IMR-90 (cell line): ENCODE data around the gene TIMM50. TPM values are rescaled to one million over a fixed set of nuclear protein-coding genes. Genes with fewer than 3 reads are reported as not detected.

Experiments
- polyA plus RNA-seq, 3 experiments: library from polyadenylated mRNA; depleted of rRNA; stranded (reverse); fragments of >200 nt; gene quantifications; 2 replicates each; pipeline ENCODE4 v1.2.3, GENCODE V29; 2012; ENCODE audit warnings: low replicate concordance in 1 of 3
- total RNA-seq: library from RNA; depleted of rRNA; stranded (reverse); fragments of >200 nt; gene quantifications from 2 replicates; pipeline ENCODE4 v1.2.3, GENCODE V29; 2012; rRNA removed

TIMM50 gene
- total and polyA plus RNA-seq, 2 of the 4 experiments (the other 2 are of a cell fraction) = 52.0 to 76.8 TPM

Other genes with a start within 250 kb of the TIMM50 start
- not detected in 2 replicates for gene IFNL3, start 235.8 kb upstream of the TIMM50 start, total RNA-seq
- gene IFNL3, start 235.8 kb upstream of the TIMM50 start, polyA plus RNA-seq (2012; rRNA removed) = not detected in 2 replicates
- not detected in 2 replicates for gene IFNL4, start 232.0 kb upstream of the TIMM50 start, total RNA-seq
- not detected in 2 replicates for gene IFNL4, start 232.0 kb upstream of the TIMM50 start, polyA plus RNA-seq (2012; rRNA removed)
- gene IFNL2, start 212.4 kb upstream of the TIMM50 start, total RNA-seq = not detected in 2 replicates
- gene IFNL2, start 212.4 kb upstream of the TIMM50 start, polyA plus RNA-seq (2012; rRNA removed) = not detected in 2 replicates
- not detected in 2 replicates for gene IFNL1, start 184.4 kb upstream of the TIMM50 start, total RNA-seq
- gene IFNL1, start 184.4 kb upstream of the TIMM50 start, polyA plus RNA-seq (2012; rRNA removed) = not detected in 2 replicates
- under 0.01 TPM in 2 replicates for gene LRFN1, start 160.0 kb upstream of the TIMM50 start, total RNA-seq
- 0.47 and 0.48 TPM in 2 replicates for gene LRFN1, start 160.0 kb upstream of the TIMM50 start, polyA plus RNA-seq (2012; rRNA removed)
- gene GMFG, start 144.8 kb upstream of the TIMM50 start, total RNA-seq = 0.28 TPM in 1 of 2 replicates, not detected in the other
- gene GMFG, start 144.8 kb upstream of the TIMM50 start, polyA plus RNA-seq (2012; rRNA removed) = 0.33 and 0.55 TPM in 2 replicates
- 18.3 and 19.2 TPM in 2 replicates for gene SAMD4B, start 138.4 kb upstream of the TIMM50 start, total RNA-seq
- 97.2 and 119 TPM in 2 replicates for gene SAMD4B, start 138.4 kb upstream of the TIMM50 start, polyA plus RNA-seq (2012; rRNA removed)
- 45.7 and 57.8 TPM in 2 replicates for gene PAF1, start 89.7 kb upstream of the TIMM50 start, total RNA-seq
- gene PAF1, start 89.7 kb upstream of the TIMM50 start, polyA plus RNA-seq (2012; rRNA removed) = 54.3 and 61.6 TPM in 2 replicates
- gene MED29, start 89.5 kb upstream of the TIMM50 start, total RNA-seq = 15.6 and 17.6 TPM in 2 replicates
- gene MED29, start 89.5 kb upstream of the TIMM50 start, polyA plus RNA-seq (2012; rRNA removed) = 26.9 and 28.8 TPM in 2 replicates
- gene ZFP36, start 74.0 kb upstream of the TIMM50 start, total RNA-seq = 1.4 and 3.1 TPM in 2 replicates
- 45.0 and 50.5 TPM in 2 replicates for gene ZFP36, start 74.0 kb upstream of the TIMM50 start, polyA plus RNA-seq (2012; rRNA removed)
- gene PLEKHG2, start 68.2 kb upstream of the TIMM50 start, total RNA-seq = 6.5 and 7.8 TPM in 2 replicates
- gene PLEKHG2, start 68.2 kb upstream of the TIMM50 start, polyA plus RNA-seq (2012; rRNA removed) = 28.3 and 33.2 TPM in 2 replicates
- gene RPS16, start 44.9 kb upstream of the TIMM50 start, total RNA-seq = 320 and 410 TPM in 2 replicates
- 3,500 and 3,524 TPM in 2 replicates for gene RPS16, start 44.9 kb upstream of the TIMM50 start, polyA plus RNA-seq (2012; rRNA removed)
- gene SUPT5H, start 35.3 kb upstream of the TIMM50 start, total RNA-seq = 75.3 and 86.9 TPM in 2 replicates
- 116 and 117 TPM in 2 replicates for gene SUPT5H, start 35.3 kb upstream of the TIMM50 start, polyA plus RNA-seq (2012; rRNA removed)
- gene DLL3, start 18.1 kb downstream of the TIMM50 start, total RNA-seq = 0.28 and 0.36 TPM in 2 replicates
- gene DLL3, start 18.1 kb downstream of the TIMM50 start, polyA plus RNA-seq (2012; rRNA removed) = 1.3 and 1.9 TPM in 2 replicates
- gene SELENOV, start 34.3 kb downstream of the TIMM50 start, total RNA-seq = not detected in 2 replicates
- gene SELENOV, start 34.3 kb downstream of the TIMM50 start, polyA plus RNA-seq (2012; rRNA removed) = not detected in 2 replicates
- gene EID2B, start 52.0 kb downstream of the TIMM50 start, total RNA-seq = 2.7 and 4.2 TPM in 2 replicates
- 2.3 and 2.5 TPM in 2 replicates for gene EID2B, start 52.0 kb downstream of the TIMM50 start, polyA plus RNA-seq (2012; rRNA removed)
- 5.7 and 6.9 TPM in 2 replicates for gene EID2, start 59.3 kb downstream of the TIMM50 start, total RNA-seq
- gene EID2, start 59.3 kb downstream of the TIMM50 start, polyA plus RNA-seq (2012; rRNA removed) = 9.8 and 10.4 TPM in 2 replicates
- not detected in 2 replicates for gene LGALS13, start 121.7 kb downstream of the TIMM50 start, total RNA-seq
- not detected in 2 replicates for gene LGALS13, start 121.7 kb downstream of the TIMM50 start, polyA plus RNA-seq (2012; rRNA removed)
- gene LGALS16, start 175.1 kb downstream of the TIMM50 start, total RNA-seq = not detected in 2 replicates
- gene LGALS16, start 175.1 kb downstream of the TIMM50 start, polyA plus RNA-seq (2012; rRNA removed) = not detected in 2 replicates
- gene LGALS14, start 223.6 kb downstream of the TIMM50 start, total RNA-seq = not detected in 2 replicates
- gene LGALS14, start 223.6 kb downstream of the TIMM50 start, polyA plus RNA-seq (2012; rRNA removed) = not detected in 2 replicates